Right cardiac atrium (tissue), 5 donors: Measurements from ENCODE around the gene VPS51. TPM values are rescaled to one million over a fixed set of nuclear protein-coding genes. Genes with fewer than 3 reads are reported as not detected.

Source experiments
- ATAC-seq, 2 donors: fragments of 200-7000 bp; cut with Tn5 transposase; one replicate each; pipeline versions ENCODE4 v1.8.0 to v1.9.1; 2020; ENCODE audit warnings: moderate library complexity in 2 of 2, mild to moderate bottlenecking in 1 of 2
- DNase-seq, 3 donors: peaks; one replicate each; pipeline ENCODE4 v3.0.0-alpha.2; 2020
- H3K27ac ChIP-seq: one replicate; pipeline ENCODE4 v1.5.1; 2013; ENCODE audit warnings: mild to moderate bottlenecking, low read length, control low read depth, moderate library complexity
- H3K27me3 ChIP-seq: one replicate; pipeline ENCODE4 v1.6.1; 2013; ENCODE audit not compliant: control insufficient read depth, insufficient read depth
- H3K4me1 ChIP-seq: one replicate; pipeline ENCODE4 v1.6.1; 2013; ENCODE audit warnings: low read length; ENCODE audit not compliant: control insufficient read depth, insufficient read depth
- H3K4me3 ChIP-seq: one replicate; pipeline ENCODE4 v1.5.1; 2013; ENCODE audit warnings: low read length, control low read depth
- H3K9me3 ChIP-seq: one replicate; pipeline ENCODE4 v1.6.1; 2013; ENCODE audit warnings: low read length; ENCODE audit not compliant: control insufficient read depth
- WGBS: extraction: QIAGEN DNeasy Blood & Tissue Kit; methylation state at CpG from one replicate; pipeline ENCODE4 v1.1.7; 2013; 5-methylcytosine and 5-hydroxymethylcytosine counted together
- intact Hi-C, 4 donors: fragments of 100-400 bp; cut with DNase I; formaldehyde crosslinking; loops; one replicate each; pipeline versions ENCODE4 v1.11.0 to v1.14.0; 2022 to 2023
- polyA plus RNA-seq: library from polyadenylated mRNA; stranded (reverse); fragments of 200-250 nt; gene quantifications from one replicate; pipeline ENCODE4 v1.2.3, GENCODE V29; 2013
- total RNA-seq, 4 donors: library from RNA; stranded (reverse); fragmentation: NEBNext Ultra II Directional; extraction: Animal tissue kit (Norgen Biotek cat#: 25700); gene quantifications; one replicate each; pipeline ENCODE4 v1.2.1, GENCODE V29; 2021
- donor health status: healthy with polysubstance abuse.
- donor health status: DM: no; HTN: yes; CAD: no.
- donor health status: DM: no; HTN: no; CAD: no.
- donor health status: DM: no; HTN: yes; CAD: no; lungs with severe emphysema.
- donor health status: DM: yes; HTN: yes; CAD: no.

Gene VPS51
- total and polyA plus RNA-seq, 5 donors: 67.1 to 80.9 (median 77.9) TPM

DNA sequence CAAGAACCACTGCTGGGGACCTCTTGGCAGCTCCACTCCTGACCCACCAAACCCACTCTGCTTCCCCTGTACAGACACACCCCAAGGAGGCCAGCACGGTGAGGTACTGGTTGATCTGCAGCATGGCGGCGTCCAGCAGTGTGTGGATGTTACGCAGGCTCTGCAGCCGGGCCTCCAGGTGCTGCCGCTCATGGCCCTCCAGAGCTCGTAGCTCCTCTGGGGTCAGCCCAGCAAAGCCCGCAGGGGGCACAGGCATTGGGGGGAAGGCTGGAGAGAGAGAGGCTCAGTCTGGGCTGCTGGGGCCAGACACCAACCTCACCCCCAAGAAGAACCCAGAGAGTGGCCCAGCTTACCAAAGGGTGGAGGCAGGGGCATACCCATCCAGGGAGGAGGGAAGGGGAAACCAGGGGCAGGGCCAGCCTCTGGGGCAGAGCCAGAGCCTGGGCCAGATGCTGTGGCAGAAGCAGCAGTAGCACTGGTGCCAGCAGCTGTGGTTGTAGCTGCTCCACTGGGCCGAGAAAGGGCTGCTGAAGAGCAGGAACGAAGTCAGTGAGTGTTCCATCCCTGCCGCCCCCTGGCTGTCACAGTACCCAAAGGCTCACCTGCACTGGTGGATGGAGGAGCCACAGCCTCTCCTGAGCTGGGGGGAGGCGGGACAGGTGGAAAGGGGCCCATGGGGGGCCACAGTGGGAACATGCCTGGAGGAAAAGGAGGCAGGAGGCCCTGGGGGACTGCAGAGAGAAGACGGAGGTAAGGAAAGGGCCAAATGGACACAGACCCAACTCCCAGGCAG, 33.8 kb downstream of the VPS51 start:
- intact Hi-C loops: loop anchor here in 1 of 4 donors (10.0 kb wide), 1 partner anchor 315 kb away; the partner anchor contains the start of gene MEN1
- no peak for ATAC-seq
- H3K4me1 ChIP-seq: peaks cover 3% of the 10 kb centered on the region
- H3K4me3 ChIP-seq: no peak overlapping the region
- H3K9me3 ChIP-seq: no peaks in the 10 kb centered on the region
- peak in 1 of 3 donors; percentile 38 for DNase-seq
- no peaks in the 10 kb centered on the region for H3K27me3 ChIP-seq
- WGBS: 87% methylated on average over 13 of the region's 13 CpGs
- H3K27ac ChIP-seq: no peak overlapping the region

DNA sequence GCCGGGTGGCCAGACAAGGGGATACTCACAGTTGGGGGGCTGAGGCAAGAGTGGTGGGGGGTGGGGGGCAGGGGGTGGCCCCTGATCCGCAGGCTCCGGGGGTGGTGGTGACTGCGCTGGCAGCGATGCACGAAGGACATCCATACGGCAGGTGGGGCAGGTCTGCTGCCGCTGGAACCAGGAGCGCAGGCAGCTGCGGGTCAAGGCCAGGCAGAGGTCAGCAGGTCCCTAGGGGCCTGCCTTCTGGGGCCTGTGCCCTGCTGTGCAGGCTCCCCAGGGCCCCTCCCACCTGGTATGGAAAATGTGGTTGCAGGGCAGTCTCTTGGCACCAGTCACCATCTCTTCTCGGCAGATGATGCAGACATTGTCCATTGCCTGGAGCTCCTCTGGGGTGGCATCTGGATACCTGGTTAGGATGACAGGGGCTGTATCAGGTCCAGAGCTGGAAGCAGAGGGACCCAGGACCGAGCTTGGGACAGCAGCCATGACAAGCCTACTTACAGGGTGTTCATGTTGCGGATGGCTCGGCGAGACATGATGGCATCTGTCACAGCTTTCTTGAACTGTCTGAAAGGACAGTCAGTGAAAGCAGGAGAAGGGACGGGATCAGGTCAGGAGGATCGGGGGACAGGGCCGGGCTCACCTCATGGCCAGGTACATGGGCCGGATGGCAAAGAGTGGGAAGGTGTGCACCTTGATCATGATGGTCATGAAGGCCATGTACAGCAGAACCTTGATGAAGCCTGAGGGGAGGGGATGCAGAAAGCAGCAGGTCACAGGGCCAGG, 34.8 kb downstream of the VPS51 start:
- 81% methylated on average over 19 of the region's 19 CpGs for whole genome bisulfite sequencing
- Histone ChIP-seq H3K27ac (no peak overlapping the region), H3K27me3 (no peaks in the 10 kb centered on the region), H3K9me3 (no peaks in the 10 kb centered on the region), H3K4me1 (peaks cover 6% of the 10 kb centered on the region), H3K4me3 (no peak overlapping the region)
- intact Hi-C loops: loop anchor here in 1 of 4 donors (10.0 kb wide), 1 partner anchor 316 kb away; the partner anchor contains the start of gene MEN1
- ATAC-seq (no peak), DNase-seq (peak in 1 of 3 donors; percentile 50)

DNA sequence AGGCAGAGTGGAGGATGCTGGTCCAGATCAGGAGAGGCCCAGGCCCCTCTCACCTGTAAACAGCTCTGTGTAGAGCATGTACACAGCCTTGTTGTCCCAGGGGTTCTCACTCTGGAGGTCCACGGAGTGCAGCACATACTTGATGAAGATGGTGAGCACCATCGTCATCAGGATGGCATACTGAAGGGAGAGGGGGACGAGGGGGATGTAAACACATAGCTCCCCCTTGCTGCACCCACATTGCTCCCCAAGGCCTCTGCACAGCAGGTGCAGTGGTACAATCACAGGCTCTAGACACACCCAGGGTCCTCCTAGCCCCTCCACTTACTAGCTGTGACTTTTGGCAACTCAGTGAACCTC, 35.4 kb downstream of the VPS51 start:
- peaks cover 6% of the 10 kb centered on the region for H3K4me1 ChIP-seq
- no peaks in the 10 kb centered on the region for H3K27me3 ChIP-seq
- intact Hi-C loops: loop anchor here in 1 of 4 donors (10.0 kb wide), 1 partner anchor 317 kb away; the partner anchor contains the start of gene MEN1
- ATAC-seq: no peak
- H3K27ac ChIP-seq: no peak overlapping the region
- no peak for DNase-seq
- H3K4me3 ChIP-seq: no peak overlapping the region
- no peaks in the 10 kb centered on the region for H3K9me3 ChIP-seq
- 75% methylated on average over 3 of the region's 3 CpGs for WGBS

DNA sequence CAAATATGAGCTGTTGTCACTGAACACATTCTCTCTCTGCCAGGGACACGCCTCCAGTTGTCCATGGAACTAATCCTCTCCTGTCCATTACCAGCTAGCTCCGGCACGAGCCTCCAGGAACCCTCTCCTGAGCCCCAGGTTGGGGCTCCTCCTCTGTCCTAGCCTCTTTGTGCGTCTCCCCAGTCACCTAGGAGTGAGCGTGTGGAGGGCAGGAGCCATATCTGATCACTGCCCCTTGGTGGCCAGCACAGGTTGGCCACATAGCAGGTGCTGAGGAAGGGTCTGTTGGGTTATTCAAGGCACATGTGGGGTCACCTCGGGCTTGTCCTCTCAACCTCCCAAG, 35.9 kb downstream of the VPS51 start:
- no peaks in the 10 kb centered on the region for H3K9me3 ChIP-seq
- peaks cover 6% of the 10 kb centered on the region for H3K4me1 ChIP-seq
- ATAC-seq (no peak), DNase-seq (no peak)
- H3K4me3 ChIP-seq: no peak overlapping the region
- intact Hi-C loops: loop anchor here in 1 of 4 donors (10.0 kb wide), 1 partner anchor 317 kb away; the partner anchor contains the start of gene MEN1
- no peaks in the 10 kb centered on the region for H3K27me3 ChIP-seq
- WGBS: 73% methylated on average over 6 of the region's 6 CpGs
- no peak overlapping the region for H3K27ac ChIP-seq

DNA sequence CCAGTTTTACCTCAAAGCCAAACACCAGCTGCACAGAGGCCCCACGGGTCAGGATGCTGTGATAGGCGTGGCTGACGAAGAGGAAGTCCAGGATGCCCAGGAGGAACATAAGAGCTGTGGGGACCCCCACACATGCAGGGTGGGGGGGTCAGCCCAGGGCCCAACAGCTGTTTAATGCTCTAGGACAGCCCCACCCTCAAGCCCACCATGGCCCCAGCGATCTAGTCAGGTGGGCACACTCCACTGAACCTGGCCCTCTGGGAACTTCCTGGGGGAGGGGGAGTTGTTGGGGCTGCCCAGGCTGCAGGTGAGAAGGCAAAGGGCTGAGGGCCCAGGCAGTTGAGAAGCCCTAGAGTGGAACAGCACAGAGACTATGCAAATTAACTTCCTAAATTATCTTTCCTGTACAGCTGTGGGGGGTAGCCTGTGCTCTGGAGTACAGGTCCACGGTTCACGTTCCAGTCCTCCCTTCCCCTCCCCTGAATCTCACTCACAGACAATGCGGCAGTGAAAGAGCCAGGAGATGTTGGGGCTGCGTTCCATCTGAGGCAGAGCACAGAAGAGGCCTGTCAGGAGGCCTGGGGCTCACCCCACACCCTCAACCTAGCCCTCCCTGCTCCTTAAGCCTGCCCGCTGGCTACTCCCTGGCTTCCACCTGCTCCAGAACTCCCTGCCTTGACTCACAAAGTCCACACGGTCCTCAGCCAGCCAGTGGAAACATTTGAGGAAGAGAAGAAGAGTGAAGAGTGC, 36.4 kb downstream of the VPS51 start:
- Histone ChIP-seq H3K27ac (no peak overlapping the region), H3K9me3 (no peaks in the 10 kb centered on the region), H3K27me3 (no peaks in the 10 kb centered on the region), H3K4me1 (peaks cover 6% of the 10 kb centered on the region), H3K4me3 (no peak overlapping the region)
- WGBS: 70% methylated on average over 10 of the region's 10 CpGs
- peak in 1 of 3 donors; percentile 57 for DNase-seq
- intact Hi-C loops: loop anchor here in 1 of 4 donors (10.0 kb wide), 1 partner anchor 318 kb away; the partner anchor contains the start of gene MEN1
- ATAC-seq: no peak

DNA sequence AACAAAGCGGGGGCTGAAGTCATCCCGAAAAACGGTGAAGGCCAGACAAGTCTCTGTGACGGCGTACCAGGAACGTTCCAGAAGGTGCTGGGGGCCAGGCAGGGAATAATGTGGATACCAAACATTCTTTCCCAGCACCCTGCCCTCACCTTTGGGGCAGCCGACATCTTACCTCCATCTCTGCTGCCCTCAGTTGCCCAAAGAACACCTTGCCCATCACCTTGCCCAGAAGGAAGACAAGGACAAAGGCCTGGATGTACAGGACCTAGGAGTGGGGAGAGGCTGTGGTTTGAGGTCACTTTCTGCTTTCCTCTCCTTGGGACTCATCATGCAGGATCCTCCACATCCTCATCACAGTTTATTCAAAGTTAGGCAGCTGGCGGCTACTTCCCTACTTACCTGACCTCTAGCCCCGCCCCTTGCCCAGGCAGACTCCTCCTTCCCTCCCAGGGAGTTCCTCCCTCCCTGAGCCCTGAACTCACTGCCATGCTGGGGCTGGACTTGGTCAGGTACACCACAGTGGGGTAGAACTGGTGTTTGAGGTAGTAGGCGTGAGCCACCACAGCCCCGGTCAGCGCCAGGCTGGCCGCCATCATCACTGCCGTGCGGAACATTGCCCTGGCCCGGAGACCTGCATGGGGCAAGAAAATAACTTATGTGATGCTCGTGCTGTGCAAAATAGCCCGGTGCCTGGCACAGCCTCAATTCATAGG, 37.1 kb downstream of the VPS51 start:
- Histone ChIP-seq H3K27ac (peak overlapping the region; percentile 9), H3K4me1 (peaks cover 6% of the 10 kb centered on the region), H3K9me3 (no peaks in the 10 kb centered on the region), H3K4me3 (peak overlapping the region; percentile 66), H3K27me3 (no peaks in the 10 kb centered on the region)
- peak in 2 of 3 donors; percentile 30 to 44 for DNase-seq
- 42% methylated on average over 18 of the region's 18 CpGs for WGBS
- intact Hi-C loops: loop anchor here in 1 of 4 donors (10.0 kb wide), 1 partner anchor 318 kb away; the partner anchor contains the start of gene MEN1
- no peak for ATAC-seq

DNA sequence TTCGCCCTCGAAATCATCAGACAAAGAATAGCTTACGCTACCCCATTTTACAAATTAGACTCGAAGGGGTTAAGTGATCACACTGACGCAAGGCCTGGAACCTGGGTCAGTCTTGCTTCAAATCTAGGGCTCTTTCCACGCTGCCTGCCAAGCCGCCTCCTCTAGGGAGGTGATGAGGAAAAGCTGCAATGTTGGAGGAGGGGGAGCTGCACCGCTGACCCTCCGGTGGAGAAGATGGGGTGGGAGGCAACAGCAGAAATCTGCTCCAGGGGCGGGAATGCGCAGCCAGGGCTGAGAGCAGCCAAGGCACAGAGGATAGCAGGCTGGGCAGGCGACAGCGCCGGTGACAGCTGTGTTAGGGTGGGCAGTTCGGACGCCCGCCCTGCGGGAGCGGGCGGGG, 37.7 kb downstream of the VPS51 start:
- DNase-seq: peak; percentile 78 to 86 (median 84)
- intact Hi-C loops: loop anchor here in 2 of 4 donors (2.0 to 10.0 kb wide), 2 partner anchors 47 to 319 kb away; partner anchors contain the start of genes CAPN1 (in 1 of the 2) and MEN1 (in 1 of the 2)

DNA sequence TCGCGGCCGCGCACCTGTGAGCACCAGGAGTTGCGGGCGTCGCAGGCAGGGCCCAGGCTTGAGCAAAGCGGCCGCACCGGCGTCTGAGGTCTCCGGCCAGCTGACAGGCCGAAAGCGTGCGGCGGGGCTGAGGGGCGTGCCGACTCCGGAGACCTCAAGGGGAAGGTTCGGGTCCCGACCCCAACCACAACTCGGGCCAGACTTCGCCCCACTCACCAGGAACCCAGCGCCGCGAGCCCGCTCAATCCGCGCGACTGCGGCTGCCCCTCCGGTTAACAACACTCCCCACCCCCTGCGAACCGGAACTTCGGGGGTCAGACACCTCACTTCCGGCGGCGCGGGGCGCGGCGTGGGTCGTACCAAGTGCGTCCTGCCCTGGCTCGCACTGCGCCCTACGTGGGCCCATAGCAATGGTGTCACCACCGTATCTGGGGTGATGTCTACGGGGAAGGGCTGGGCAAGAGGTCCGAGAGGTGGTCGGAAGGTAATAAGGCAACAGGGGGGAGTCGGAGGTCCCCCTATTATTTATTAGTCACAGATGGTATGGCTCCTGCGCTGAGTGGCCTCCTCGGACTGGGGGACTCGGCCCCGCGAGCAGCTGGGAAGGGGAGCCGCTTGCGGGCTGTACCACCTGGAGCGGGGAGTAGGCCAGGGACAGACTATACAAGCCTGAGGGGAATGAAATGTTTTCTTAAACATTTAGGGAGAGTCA, 38.4 kb downstream of the VPS51 start, which contains the start of gene SYVN1:
Gene SYVN1, minus strand, starts transcription at position 280 of the 712 bp plus-strand sequence. CDS start 918 bp downstream, outside the sequence.
- H3K27ac ChIP-seq: peak within 1 kb of the TSS; percentile 88
- H3K9me3 ChIP-seq: no peaks in the 10 kb centered on the region
- intact Hi-C loops: loop anchor here in 2 of 4 donors (2.0 to 10.0 kb wide), 2 partner anchors 46 to 320 kb away; partner anchors contain the start of genes CAPN1 (in 1 of the 2) and MEN1 (in 1 of the 2)
- H3K4me3 ChIP-seq: peak within 1 kb of the TSS; percentile 66
- peaks cover 6% of the 10 kb centered on the region for H3K4me1 ChIP-seq
- WGBS: under 1% methylated on average over 60 of the region's 60 CpGs
- ATAC-seq (peak; percentile 93 to 94), DNase-seq (peak; percentile 91 to 96 (median 96))
- no peaks in the 10 kb centered on the region for H3K27me3 ChIP-seq

More for the DNA sequence above, 37.7 kb downstream of the VPS51 start:
- no peaks in the 10 kb centered on the region for H3K27me3 ChIP-seq
- peak overlapping the region; percentile 88 for H3K27ac ChIP-seq
- H3K4me3 ChIP-seq: peak overlapping the region; percentile 66
- ATAC-seq: peak; percentile 3 to 26
- peaks cover 6% of the 10 kb centered on the region for H3K4me1 ChIP-seq
- no peaks in the 10 kb centered on the region for H3K9me3 ChIP-seq
- 1% methylated on average over 20 of the region's 20 CpGs for WGBS

DNA sequence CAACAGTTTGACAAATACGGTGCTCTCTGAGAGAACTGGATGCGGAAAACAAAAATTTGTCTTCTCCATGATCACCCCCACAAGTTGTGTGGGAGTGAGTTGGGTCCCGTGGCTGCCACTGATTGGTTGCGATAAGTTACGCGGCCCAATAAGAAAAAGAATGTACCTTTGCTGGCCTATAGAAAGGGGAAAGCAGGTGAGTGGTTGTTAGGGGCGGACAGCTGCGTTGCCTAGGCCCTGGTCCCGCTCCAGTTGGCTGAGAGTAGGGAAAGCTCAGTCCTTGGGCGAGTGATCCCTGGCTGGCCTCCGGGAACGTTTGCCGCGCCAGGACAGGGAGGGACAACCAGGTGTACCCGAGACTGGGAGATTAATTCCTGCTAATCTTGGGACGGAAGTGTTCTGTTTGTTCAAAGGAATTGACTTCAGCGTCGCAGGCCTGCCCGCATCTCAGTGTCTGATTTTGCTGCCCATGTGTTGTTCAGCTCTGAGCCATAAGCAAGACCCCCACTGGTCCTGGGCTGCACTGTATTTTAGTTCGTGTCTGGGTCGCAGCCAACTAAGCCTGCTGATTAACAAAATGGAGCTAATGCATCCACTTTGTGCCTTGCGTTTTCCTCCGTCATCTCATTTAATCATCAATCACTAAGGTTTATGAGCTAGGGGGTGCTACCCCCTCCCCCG, 39.1 kb downstream of the VPS51 start:
- Histone ChIP-seq H3K27me3 (no peaks in the 10 kb centered on the region), H3K9me3 (no peaks in the 10 kb centered on the region), H3K4me3 (peak overlapping the region; percentile 66), H3K27ac (peak overlapping the region; percentile 88), H3K4me1 (peaks cover 6% of the 10 kb centered on the region)
- WGBS: 2% methylated on average over 24 of the region's 24 CpGs
- ATAC-seq: peak; percentile 89 to 91
- intact Hi-C loops: loop anchor here in 2 of 4 donors (2.0 to 10.0 kb wide), 2 partner anchors 46 to 320 kb away; partner anchors contain the start of genes CAPN1 (in 1 of the 2) and MEN1 (in 1 of the 2)
- DNase-seq: peak; percentile 90 to 94 (median 94)
